ENCODE results near the gene HOXB5.

HOXB5 gene

DNA sequence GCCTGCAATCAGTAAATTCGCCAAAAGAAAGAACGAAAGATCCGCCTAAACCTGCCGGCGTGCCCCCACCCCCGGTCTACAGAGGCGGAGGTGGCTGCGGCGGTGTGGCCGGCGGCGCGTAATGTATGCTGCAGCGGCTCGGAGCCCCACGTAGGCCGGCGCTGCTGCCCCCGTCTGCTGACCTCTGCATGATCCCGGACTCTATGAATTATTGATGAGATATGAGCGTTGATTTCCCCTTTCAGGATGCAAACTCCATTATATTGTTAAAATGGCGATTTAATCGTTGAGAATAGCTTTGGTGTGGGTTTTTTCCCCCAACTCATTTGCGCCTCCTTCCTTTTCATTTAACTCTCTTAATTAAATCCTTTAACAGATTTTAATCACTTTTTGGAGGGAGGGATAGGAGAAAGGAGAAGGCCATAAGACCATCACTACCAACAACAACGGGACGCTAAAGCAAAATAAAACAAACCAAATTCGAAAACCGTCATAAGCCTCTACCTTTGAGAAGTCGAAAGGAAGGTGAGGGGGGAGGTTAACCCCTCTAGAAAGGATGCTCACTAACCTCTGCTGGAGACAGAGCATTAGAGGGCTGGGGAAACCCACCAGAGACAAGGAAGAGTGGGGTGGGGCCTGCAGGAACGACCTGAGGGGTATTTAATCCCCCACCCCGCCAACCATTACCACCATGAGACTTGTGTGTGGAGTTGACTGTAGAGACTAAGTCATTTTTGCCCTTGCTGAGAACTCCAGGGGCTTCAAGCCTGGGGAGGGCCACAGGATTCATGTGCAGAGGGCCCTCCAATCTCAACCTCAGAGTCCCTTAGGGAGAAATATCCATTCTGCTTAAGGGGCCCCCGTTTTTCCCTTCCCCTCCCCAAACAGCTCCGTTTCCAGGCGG, 7.0 kb downstream of the HOXB5 start:
- Histone ChIP-seq H3K79me1 (ENCODE audit: low read length) (peaks cover 11% of the 10 kb centered on the region), H4K12ac (ENCODE audit: low read depth, low read length) (no peak overlapping the region), H2BK5ac (ENCODE audit: low read depth, low read length, poor library complexity) (no peak overlapping the region), H3K4me3 (ENCODE audit: low read depth, low read length) (no peak overlapping the region), H3K79me2 (ENCODE audit: control insufficient read depth, insufficient read depth, low read length, poor library complexity) (peaks cover 2% of the 10 kb centered on the region), H3K4me1 (ENCODE audit: control insufficient read depth in 1 of 2, insufficient read depth in 2 of 2, low read length in 2 of 2) (peaks cover 33 to 42% of the 10 kb centered on the region in 2 experiments), H3K4ac (ENCODE audit: low read depth, low read length) (no peak overlapping the region), H2AK5ac (ENCODE audit: low read length) (peak overlapping the region; percentile 29), H3K14ac (ENCODE audit: low read length) (no peak overlapping the region), H2BK12ac (ENCODE audit: low read length) (peak overlapping the region; percentile 47), H3K18ac (ENCODE audit: low read length) (peak overlapping the region; percentile 15), H3K9me3 (ENCODE audit: insufficient read depth, low read depth, low read length) (no peaks in the 10 kb centered on the region), H3K9ac (ENCODE audit: low read length) (no peak overlapping the region), H3K36me3 (ENCODE audit: control insufficient read depth in 1 of 2, insufficient read depth in 2 of 2, low read length in 2 of 2) (no peaks in the 10 kb centered on the region), H3K27me3 (ENCODE audit: insufficient read depth, low read length) (peaks cover 3% of the 10 kb centered on the region), H4K91ac (ENCODE audit: low read depth, low read length) (peak overlapping the region; percentile 49), H3K27ac (ENCODE audit: low read depth, low read length) (no peak overlapping the region), H2BK120ac (ENCODE audit: insufficient read depth, low read length, poor library complexity) (peak overlapping the region; percentile 24), H2AFZ (ENCODE audit: insufficient read depth, low read length, poor library complexity) (peak overlapping the region; percentile 35), H4K8ac (ENCODE audit: low read depth, low read length) (peak overlapping the region; percentile 32), H3K23ac (ENCODE audit: low read length) (no peak overlapping the region), H3K4me2 (ENCODE audit: low read length) (peak overlapping the region; percentile 64)
- DNase-seq = no peak
- no CpG with 5 or more reads among the region's 34 CpGs for whole genome bisulfite sequencing (ENCODE audit: extremely low coverage, insufficient coverage, insufficient read length)

DNA sequence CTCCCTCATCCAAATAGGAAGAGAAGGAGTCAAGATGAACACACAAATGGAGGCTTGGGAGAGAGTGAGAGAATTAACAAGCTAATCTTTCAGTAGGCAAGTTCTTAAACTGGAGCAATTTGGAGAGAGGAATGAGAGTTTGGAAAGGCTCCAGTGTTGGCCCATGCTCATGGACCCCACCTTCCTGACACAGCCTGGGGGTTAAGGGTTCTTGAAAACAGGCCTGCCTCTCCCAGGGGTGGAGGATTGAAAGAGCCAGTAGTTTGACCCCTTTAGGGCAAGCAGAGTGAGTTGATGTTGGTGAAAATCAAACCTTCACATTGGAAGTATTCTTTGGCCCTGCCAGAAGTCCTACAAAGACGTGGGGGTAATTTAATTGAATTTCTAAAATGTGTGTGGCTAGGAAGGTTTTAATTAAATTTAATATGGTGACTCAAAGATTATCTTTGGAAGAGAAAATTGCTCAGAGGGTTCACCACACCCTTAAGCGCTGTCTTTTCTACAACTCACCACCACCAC, 9.3 kb downstream of the HOXB5 start:
- Histone ChIP-seq H3K4me3 (ENCODE audit: low read depth, low read length) (no peak overlapping the region), H2BK120ac (ENCODE audit: insufficient read depth, low read length, poor library complexity) (no peak overlapping the region), H3K9ac (ENCODE audit: low read length) (no peak overlapping the region), H2BK5ac (ENCODE audit: low read depth, low read length, poor library complexity) (no peak overlapping the region), H2BK12ac (ENCODE audit: low read length) (no peak overlapping the region), H3K36me3 (ENCODE audit: control insufficient read depth in 1 of 2, insufficient read depth in 2 of 2, low read length in 2 of 2) (no peaks in the 10 kb centered on the region), H3K79me1 (ENCODE audit: low read length) (peaks cover 9% of the 10 kb centered on the region), H3K79me2 (ENCODE audit: control insufficient read depth, insufficient read depth, low read length, poor library complexity) (peaks cover 2% of the 10 kb centered on the region), H4K8ac (ENCODE audit: low read depth, low read length) (no peak overlapping the region), H3K14ac (ENCODE audit: low read length) (no peak overlapping the region), H3K27me3 (ENCODE audit: insufficient read depth, low read length) (peaks cover 3% of the 10 kb centered on the region), H3K9me3 (ENCODE audit: insufficient read depth, low read depth, low read length) (no peaks in the 10 kb centered on the region), H3K23ac (ENCODE audit: low read length) (no peak overlapping the region), H4K91ac (ENCODE audit: low read depth, low read length) (no peak overlapping the region), H3K18ac (ENCODE audit: low read length) (no peak overlapping the region), H2AK5ac (ENCODE audit: low read length) (no peak overlapping the region), H3K4me1 (ENCODE audit: control insufficient read depth in 1 of 2, insufficient read depth in 2 of 2, low read length in 2 of 2) (peaks cover 28 to 34% of the 10 kb centered on the region in 2 experiments), H2AFZ (ENCODE audit: insufficient read depth, low read length, poor library complexity) (no peak overlapping the region), H3K4me2 (ENCODE audit: low read length) (peak overlapping the region; percentile 16), H3K27ac (ENCODE audit: low read depth, low read length) (no peak overlapping the region), H4K12ac (ENCODE audit: low read depth, low read length) (no peak overlapping the region), H3K4ac (ENCODE audit: low read depth, low read length) (no peak overlapping the region)
- no CpG with 5 or more reads among the region's 2 CpGs for WGBS (ENCODE audit: extremely low coverage, insufficient coverage, insufficient read length)
- DNase-seq = no peak

DNA sequence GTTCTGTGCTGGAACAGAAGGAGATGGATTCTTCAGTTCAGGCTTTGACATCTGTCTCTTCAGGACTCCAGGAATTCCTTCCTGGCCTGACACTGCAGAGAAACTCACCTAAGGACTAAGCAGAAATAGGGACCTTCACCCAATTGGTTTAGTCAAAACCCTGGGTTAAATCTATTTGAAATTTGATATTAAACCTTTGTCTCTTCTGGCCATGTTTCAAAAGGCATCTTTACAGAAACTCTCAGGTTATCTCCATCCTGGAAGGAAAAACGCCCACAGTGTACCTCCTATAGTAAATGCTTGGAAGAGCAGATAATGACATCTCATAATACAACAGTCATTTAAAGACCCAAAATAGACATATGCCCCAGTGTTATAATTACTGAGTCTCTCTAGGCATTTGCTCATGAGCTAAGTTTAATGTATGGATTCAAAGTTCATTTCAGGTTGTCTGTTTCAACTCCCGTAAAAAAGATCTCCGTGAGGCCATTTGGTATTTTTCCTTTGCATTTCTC, 9.8 kb downstream of the HOXB5 start:
- H3K27ac ChIP-seq (ENCODE audit: low read depth, low read length) = no peak overlapping the region
- no CpG with 5 or more reads among the region's 3 CpGs for WGBS (ENCODE audit: extremely low coverage, insufficient coverage, insufficient read length)
- no peak overlapping the region for H3K9ac ChIP-seq (ENCODE audit: low read length)
- no peaks in the 10 kb centered on the region for H3K36me3 ChIP-seq (ENCODE audit: control insufficient read depth in 1 of 2, insufficient read depth in 2 of 2, low read length in 2 of 2)
- no peak overlapping the region for H2BK12ac ChIP-seq (ENCODE audit: low read length)
- no peak overlapping the region for H3K4me2 ChIP-seq (ENCODE audit: low read length)
- peaks cover 3% of the 10 kb centered on the region for H3K27me3 ChIP-seq (ENCODE audit: insufficient read depth, low read length)
- no peak overlapping the region for H3K4ac ChIP-seq (ENCODE audit: low read depth, low read length)
- H4K91ac ChIP-seq (ENCODE audit: low read depth, low read length) = no peak overlapping the region
- no peak overlapping the region for H3K23ac ChIP-seq (ENCODE audit: low read length)
- H2BK5ac ChIP-seq (ENCODE audit: low read depth, low read length, poor library complexity) = no peak overlapping the region
- H4K8ac ChIP-seq (ENCODE audit: low read depth, low read length) = no peak overlapping the region
- H3K4me1 ChIP-seq (ENCODE audit: control insufficient read depth in 1 of 2, insufficient read depth in 2 of 2, low read length in 2 of 2) = peaks cover 30 to 36% of the 10 kb centered on the region in 2 experiments
- H3K9me3 ChIP-seq (ENCODE audit: insufficient read depth, low read depth, low read length) = no peaks in the 10 kb centered on the region
- no peak overlapping the region for H3K18ac ChIP-seq (ENCODE audit: low read length)
- no peak overlapping the region for H2AK5ac ChIP-seq (ENCODE audit: low read length)
- no peak for DNase-seq
- H4K12ac ChIP-seq (ENCODE audit: low read depth, low read length) = no peak overlapping the region
- H2BK120ac ChIP-seq (ENCODE audit: insufficient read depth, low read length, poor library complexity) = no peak overlapping the region
- peaks cover 2% of the 10 kb centered on the region for H3K79me2 ChIP-seq (ENCODE audit: control insufficient read depth, insufficient read depth, low read length, poor library complexity)
- no peak overlapping the region for H3K4me3 ChIP-seq (ENCODE audit: low read depth, low read length)
- no peak overlapping the region for H3K14ac ChIP-seq (ENCODE audit: low read length)
- peaks cover 10% of the 10 kb centered on the region for H3K79me1 ChIP-seq (ENCODE audit: low read length)
- no peak overlapping the region for H2AFZ ChIP-seq (ENCODE audit: insufficient read depth, low read length, poor library complexity)

DNA sequence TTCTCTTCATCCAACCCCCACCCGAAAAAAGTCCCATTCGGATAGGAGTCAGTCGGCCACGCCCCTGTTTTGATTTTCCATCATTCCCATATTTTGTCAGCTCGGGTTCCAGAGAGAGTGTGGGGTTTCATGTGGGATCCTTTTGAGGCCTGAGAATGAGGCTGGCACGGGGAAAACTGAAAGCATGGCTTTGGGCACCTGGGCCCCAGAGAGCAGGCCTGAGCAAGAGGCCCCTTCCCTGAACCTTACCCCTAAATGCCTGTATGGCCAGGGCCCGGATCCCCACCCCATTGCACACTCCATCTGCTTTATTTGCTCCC, 10.9 kb downstream of the HOXB5 start:
- Histone ChIP-seq H2BK120ac (ENCODE audit: insufficient read depth, low read length, poor library complexity) (no peak overlapping the region), H4K91ac (ENCODE audit: low read depth, low read length) (no peak overlapping the region), H3K9ac (ENCODE audit: low read length) (no peak overlapping the region), H4K8ac (ENCODE audit: low read depth, low read length) (no peak overlapping the region), H3K27ac (ENCODE audit: low read depth, low read length) (no peak overlapping the region), H3K4me3 (ENCODE audit: low read depth, low read length) (no peak overlapping the region), H3K14ac (ENCODE audit: low read length) (peak overlapping the region; percentile 17), H4K12ac (ENCODE audit: low read depth, low read length) (no peak overlapping the region), H2AFZ (ENCODE audit: insufficient read depth, low read length, poor library complexity) (no peak overlapping the region), H2AK5ac (ENCODE audit: low read length) (no peak overlapping the region), H3K36me3 (ENCODE audit: control insufficient read depth in 1 of 2, insufficient read depth in 2 of 2, low read length in 2 of 2) (no peaks in the 10 kb centered on the region), H3K23ac (ENCODE audit: low read length) (no peak overlapping the region), H2BK12ac (ENCODE audit: low read length) (no peak overlapping the region), H3K18ac (ENCODE audit: low read length) (no peak overlapping the region), H3K4me2 (ENCODE audit: low read length) (peak overlapping the region; percentile 57), H2BK5ac (ENCODE audit: low read depth, low read length, poor library complexity) (no peak overlapping the region), H3K79me1 (ENCODE audit: low read length) (peaks cover 17% of the 10 kb centered on the region), H3K79me2 (ENCODE audit: control insufficient read depth, insufficient read depth, low read length, poor library complexity) (peaks cover 7% of the 10 kb centered on the region), H3K9me3 (ENCODE audit: insufficient read depth, low read depth, low read length) (no peaks in the 10 kb centered on the region), H3K27me3 (ENCODE audit: insufficient read depth, low read length) (peaks cover 3% of the 10 kb centered on the region), H3K4ac (ENCODE audit: low read depth, low read length) (peak overlapping the region; percentile 8), H3K4me1 (ENCODE audit: control insufficient read depth in 1 of 2, insufficient read depth in 2 of 2, low read length in 2 of 2) (peaks cover 27 to 29% of the 10 kb centered on the region in 2 experiments)
- DNase-seq = no peak
- WGBS (ENCODE audit: extremely low coverage, insufficient coverage, insufficient read length) = no CpG with 5 or more reads among the region's 7 CpGs

Data from trophoblast cell (in vitro differentiated cells and primary cell).